ENCODE measurements around the gene NUP42. TPM values are rescaled to one million over a fixed set of nuclear protein-coding genes. Genes with fewer than 3 reads are reported as not detected.

NUP42 gene
- total RNA-seq, 1 experiment from 2014 or later = 62.8 TPM

GRCh38 chr7:23232966-23233365 lies 51.1 kb downstream of the NUP42 start:
- Mint-ChIP-seq H3K4me3 (ENCODE audit: low read depth, unreplicated experiment) (no peak overlapping the region), H3K9me3 (ENCODE audit: low read depth, unreplicated experiment) (peaks cover 4% of the 10 kb centered on the region), H3K4me1 (ENCODE audit: low read depth, unreplicated experiment) (no peaks in the 10 kb centered on the region), H3K36me3 (ENCODE audit: insufficient read depth, unreplicated experiment) (no peaks in the 10 kb centered on the region), H3K27ac (ENCODE audit: unreplicated experiment) (no peak overlapping the region), H3K27me3 (ENCODE audit: unreplicated experiment) (no peaks in the 10 kb centered on the region)
- TF ChIP-seq, protein P1, sequence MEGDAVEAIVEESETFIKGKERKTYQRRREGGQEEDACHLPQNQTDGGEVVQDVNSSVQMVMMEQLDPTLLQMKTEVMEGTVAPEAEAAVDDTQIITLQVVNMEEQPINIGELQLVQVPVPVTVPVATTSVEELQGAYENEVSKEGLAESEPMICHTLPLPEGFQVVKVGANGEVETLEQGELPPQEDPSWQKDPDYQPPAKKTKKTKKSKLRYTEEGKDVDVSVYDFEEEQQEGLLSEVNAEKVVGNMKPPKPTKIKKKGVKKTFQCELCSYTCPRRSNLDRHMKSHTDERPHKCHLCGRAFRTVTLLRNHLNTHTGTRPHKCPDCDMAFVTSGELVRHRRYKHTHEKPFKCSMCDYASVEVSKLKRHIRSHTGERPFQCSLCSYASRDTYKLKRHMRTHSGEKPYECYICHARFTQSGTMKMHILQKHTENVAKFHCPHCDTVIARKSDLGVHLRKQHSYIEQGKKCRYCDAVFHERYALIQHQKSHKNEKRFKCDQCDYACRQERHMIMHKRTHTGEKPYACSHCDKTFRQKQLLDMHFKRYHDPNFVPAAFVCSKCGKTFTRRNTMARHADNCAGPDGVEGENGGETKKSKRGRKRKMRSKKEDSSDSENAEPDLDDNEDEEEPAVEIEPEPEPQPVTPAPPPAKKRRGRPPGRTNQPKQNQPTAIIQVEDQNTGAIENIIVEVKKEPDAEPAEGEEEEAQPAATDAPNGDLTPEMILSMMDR (IDR thresholded peaks at IDR 0.05; ENCODE audit: unreplicated experiment) = no peak
- CTCF ChIA-PET = interaction anchor here (1.0 kb wide), 1 partner anchor 48 kb away, joined by 3 read pairs; no protein-coding TSS in a partner anchor
- DNase-seq = no peak
- BruUV-seq (replicated peaks) = no TSS peak
- intact Hi-C loops (cut with micrococcal nuclease; ENCODE audit: unreplicated experiment) = no loop called here

DNA sequence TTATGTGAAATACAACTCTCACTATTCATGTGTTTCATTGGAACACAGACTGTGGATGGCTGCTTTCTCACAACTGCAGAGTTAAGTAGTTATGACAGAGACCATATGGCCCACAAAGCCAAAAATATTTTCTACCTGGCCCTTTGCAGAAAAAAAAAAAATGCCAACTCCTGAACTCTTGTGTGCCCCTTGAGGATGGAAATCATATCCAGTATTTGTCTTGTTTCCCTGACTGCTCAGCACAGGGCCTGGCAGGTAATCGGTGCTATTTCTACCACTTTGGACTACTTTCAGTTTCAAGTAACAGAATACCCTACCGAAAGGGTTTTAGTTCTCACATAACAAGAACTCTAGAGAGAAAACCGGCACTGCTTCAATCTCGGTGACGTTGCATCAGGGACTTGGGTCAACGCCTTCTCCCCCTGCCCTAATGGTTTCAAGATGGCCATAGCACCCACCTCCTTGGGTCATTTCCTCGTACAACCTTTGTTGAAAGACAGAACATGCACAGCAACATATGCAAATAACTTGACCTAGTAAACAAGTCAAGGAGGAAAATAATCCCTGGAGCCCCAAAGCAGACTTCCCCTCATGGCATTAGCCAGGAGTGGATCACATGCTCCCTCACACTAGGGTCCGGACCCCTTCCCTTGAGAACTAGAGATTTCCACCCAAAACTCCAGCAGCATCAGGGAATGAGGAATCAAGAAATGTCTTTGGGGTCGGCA lies 52.9 kb downstream of the NUP42 start:
- Mint-ChIP-seq H3K36me3 (ENCODE audit: insufficient read depth, unreplicated experiment) (no peaks in the 10 kb centered on the region), H3K4me3 (ENCODE audit: low read depth, unreplicated experiment) (no peak overlapping the region), H3K9me3 (ENCODE audit: low read depth, unreplicated experiment) (no peaks in the 10 kb centered on the region), H3K27me3 (ENCODE audit: unreplicated experiment) (no peaks in the 10 kb centered on the region), H3K27ac (ENCODE audit: unreplicated experiment) (no peak overlapping the region), H3K4me1 (ENCODE audit: low read depth, unreplicated experiment) (no peaks in the 10 kb centered on the region)
- CTCF ChIA-PET = interaction anchor here (0.6 kb wide), 1 partner anchor 9 kb away, joined by 3 read pairs; no protein-coding TSS in a partner anchor
- BruUV-seq (replicated peaks) = no TSS peak
- intact Hi-C loops (cut with micrococcal nuclease; ENCODE audit: unreplicated experiment) = no loop called here
- TF ChIP-seq, protein P1 (IDR thresholded peaks at IDR 0.05; ENCODE audit: unreplicated experiment) = no peak
- no peak for DNase-seq

GRCh38 chr7:23235813-23236221 lies 54.0 kb downstream of the NUP42 start:
- BruUV-seq (replicated peaks) = no TSS peak
- no peak overlapping the region for H3K4me3 Mint-ChIP-seq (ENCODE audit: low read depth, unreplicated experiment)
- no peak overlapping the region for H3K27ac Mint-ChIP-seq (ENCODE audit: unreplicated experiment)
- H3K27me3 Mint-ChIP-seq (ENCODE audit: unreplicated experiment) = no peaks in the 10 kb centered on the region
- no peaks in the 10 kb centered on the region for H3K4me1 Mint-ChIP-seq (ENCODE audit: low read depth, unreplicated experiment)
- TF ChIP-seq, protein P1 (IDR thresholded peaks at IDR 0.05; ENCODE audit: unreplicated experiment) = no peak
- intact Hi-C loops (cut with micrococcal nuclease; ENCODE audit: unreplicated experiment) = no loop called here
- H3K9me3 Mint-ChIP-seq (ENCODE audit: low read depth, unreplicated experiment) = no peaks in the 10 kb centered on the region
- peak; percentile 26 for DNase-seq
- CTCF ChIA-PET = interaction anchor here (0.6 kb wide), 1 partner anchor 10 kb away, joined by 3 read pairs; no protein-coding TSS in a partner anchor
- no peaks in the 10 kb centered on the region for H3K36me3 Mint-ChIP-seq (ENCODE audit: insufficient read depth, unreplicated experiment)

DNA sequence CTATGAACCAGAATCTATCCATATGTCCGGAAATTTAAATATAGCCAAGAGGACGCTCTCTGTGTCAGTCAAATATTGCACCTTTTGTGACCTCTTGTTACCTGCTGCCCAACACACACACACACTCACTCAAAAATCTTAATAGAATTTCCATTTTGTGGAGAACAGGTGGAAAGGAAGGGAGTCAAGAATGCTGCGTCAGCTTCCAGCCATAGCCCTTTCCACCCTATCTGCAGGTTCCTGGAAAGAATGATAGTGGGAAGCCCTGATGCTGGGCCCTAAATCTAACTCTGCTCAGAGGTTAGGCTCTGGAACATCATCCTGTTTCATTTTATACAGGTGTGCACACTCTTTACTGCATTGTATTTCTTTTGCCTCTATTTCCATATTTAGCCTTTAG lies 55.2 kb downstream of the NUP42 start:
- Mint-ChIP-seq H3K4me1 (ENCODE audit: low read depth, unreplicated experiment) (no peaks in the 10 kb centered on the region), H3K9me3 (ENCODE audit: low read depth, unreplicated experiment) (no peaks in the 10 kb centered on the region), H3K27ac (ENCODE audit: unreplicated experiment) (no peak overlapping the region), H3K27me3 (ENCODE audit: unreplicated experiment) (no peaks in the 10 kb centered on the region), H3K4me3 (ENCODE audit: low read depth, unreplicated experiment) (no peak overlapping the region), H3K36me3 (ENCODE audit: insufficient read depth, unreplicated experiment) (no peaks in the 10 kb centered on the region)
- no peak for DNase-seq
- BruUV-seq (replicated peaks) = no TSS peak
- TF ChIP-seq, protein P1 (IDR thresholded peaks at IDR 0.05; ENCODE audit: unreplicated experiment) = no peak
- CTCF ChIA-PET = no interaction called here
- intact Hi-C loops (cut with micrococcal nuclease; ENCODE audit: unreplicated experiment) = no loop called here
